ENCODE measurements around the gene C22orf39.

The C22orf39 gene

DNA sequence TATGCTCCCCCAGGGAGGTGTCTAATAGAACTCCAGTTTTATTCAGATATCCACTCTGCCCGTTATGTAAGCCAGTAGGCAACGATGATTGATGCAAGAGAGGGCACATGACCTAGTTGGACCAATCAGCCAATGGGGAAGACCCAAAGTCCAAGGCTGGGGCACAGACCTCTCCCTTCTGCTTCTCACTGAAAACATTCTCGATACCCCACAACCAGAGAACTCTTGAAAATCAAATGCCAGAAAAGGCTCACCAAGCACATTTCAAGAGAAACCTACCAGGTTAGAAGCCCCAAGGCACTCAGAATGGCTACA lies 23.4 kb downstream of the C22orf39 start:
- DNase-seq = no peak

DNA sequence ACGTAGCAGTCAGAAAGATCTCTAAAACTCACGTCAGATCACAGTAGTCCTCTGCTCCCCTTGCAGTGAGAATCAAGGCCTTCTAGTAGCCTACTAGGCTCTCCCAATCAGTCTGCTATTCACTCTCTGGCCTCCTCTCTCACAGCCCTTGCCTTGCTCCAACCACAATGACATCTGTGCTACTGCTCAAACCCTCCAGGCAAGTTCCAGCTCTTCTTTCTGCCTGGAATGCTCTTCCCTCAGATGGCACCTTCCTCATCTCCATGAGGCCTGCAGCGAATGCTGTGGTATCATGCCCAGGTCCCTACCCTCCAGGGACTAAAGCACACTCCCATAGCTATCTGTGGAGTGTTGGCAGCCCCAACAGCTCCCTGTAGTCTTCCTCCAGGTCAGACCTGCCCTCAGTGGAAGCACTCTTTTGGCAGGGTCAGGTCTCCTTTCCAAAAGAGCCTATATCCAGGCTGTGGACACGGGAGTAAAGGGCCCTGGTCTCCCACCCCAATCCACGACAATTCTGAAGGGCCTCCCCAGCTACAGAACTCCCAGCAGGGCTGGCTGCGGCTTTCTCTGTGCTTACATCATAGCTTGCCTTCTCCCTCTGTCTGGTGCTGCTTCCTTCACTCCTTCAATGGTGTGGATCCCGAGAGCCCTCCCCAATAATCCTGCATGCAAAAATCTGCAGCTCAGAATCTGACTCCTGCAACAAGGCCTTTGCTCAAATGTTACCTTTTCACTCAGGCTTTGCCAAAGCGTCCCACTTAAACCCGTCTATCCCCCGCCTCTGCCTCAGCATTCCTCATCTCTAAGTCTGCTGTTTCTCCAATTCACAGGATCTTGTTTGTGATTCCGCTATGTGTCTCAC lies 24.8 kb downstream of the C22orf39 start:
- DNase-seq = no peak

DNA sequence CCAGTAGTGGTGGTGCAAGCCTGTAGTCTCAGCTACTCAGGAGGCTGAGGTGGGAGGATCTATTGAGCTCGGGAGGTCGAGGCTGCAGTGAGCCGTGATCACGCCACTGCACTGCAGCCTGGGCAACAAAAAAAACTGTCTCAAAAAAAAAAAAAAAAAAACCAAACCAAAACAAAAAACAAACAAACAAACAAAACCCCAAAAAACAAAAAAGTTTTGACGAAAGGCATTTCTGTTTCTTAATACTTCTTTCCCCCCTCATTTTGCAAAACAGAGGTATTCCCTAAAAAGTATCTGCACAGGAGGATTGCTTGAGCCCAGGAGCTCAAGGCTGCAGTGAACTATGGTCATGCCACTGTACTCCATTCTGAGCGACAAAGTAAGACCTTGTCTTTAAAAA lies 27.2 kb downstream of the C22orf39 start:
- DNase-seq = no peak

DNA sequence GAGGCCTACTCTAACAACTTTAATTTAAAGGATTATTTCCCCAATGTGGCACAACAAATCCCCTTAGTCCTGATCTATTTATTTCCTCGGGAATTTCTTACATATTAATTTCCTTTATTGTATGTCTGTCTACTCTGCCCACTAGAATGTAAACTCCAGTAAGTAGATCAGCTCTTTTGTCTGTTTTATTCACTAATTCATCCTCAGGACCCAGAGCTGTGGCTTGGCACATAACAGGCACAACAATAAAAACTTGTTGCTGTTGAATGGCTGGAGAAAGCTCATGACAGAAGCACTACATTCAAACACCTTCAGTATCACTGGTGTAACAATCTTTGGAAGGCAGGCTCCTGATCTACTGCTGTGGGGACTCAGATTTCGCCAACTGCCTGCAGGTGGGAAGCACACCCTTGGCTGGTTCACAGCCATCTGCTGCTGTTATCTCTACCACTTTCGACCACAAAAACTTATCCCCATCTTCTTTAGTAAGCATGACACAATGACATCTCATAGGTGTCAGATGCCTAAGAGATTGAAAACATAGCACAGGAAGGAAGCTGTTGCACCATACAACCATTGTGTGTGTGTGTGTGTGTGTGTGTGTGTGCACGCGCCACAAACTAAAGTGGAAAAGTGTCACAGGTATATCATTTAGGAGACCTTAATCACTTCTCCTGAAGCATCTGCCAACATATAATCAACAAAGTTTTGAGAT lies 27.9 kb downstream of the C22orf39 start:
- DNase-seq = no peak

DNA sequence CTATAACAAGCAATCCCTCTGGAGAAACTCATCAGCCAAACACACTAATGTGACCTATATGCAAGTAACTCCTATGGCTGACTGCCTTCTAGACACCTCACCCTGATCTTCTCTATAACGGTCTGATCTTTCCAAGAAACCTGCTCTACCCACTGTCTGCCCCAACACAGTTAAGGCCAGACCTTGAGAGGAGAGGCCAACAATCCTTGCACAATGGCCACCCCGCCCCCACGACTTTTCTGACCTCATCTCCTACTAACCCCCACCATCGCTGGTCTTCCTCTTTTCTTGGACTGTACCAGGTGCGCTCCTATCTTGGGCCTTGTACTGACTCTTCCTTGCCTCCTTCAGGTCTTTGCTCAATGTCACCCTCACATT lies 28.4 kb downstream of the C22orf39 start:
- DNase-seq = no peak

GRCh38 chr22:19412923-19413322 lies 34.6 kb downstream of the C22orf39 start:
- DNase-seq = no peak

GRCh38 chr22:19412478-19412877 lies 35.0 kb downstream of the C22orf39 start:
- no peak for DNase-seq

GRCh38 chr22:19411690-19412045 lies 35.8 kb downstream of the C22orf39 start:
- no peak for DNase-seq

DNA sequence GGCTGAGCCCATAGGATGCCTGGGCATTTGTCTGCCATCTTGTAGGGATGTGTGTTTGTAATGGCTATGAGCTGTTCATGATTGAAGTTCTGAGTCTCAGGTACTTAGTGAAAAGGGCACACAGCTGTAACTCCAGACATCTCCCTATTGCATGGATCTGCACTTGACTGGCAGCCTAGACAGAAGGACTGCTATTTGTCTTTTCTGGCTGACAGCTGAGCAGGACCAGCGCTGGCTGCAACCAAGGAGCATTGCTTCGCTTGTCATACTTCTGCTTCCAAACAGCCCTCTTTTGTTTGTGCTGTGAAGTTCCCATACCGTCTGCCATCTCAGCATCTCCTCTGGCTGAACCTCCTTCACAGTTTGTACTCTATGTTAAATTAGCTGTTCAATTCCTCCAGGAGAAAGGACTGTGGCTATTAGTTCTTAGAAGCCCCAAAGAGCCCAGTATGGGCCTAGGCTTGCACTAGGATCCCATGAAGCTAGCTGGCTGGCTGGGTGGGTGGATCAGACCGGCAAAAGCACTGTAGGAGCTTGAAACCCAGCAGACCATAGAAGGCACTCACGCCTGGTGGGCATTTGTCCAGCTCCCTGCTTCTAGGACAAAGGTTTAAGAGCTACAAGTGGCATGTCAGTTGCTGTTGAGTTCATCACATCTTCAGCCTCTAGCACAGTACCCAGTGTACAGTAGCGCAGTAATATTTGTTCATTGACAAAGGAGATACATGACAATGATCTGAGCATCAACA lies 36.4 kb downstream of the C22orf39 start:
- no peak for DNase-seq

- no peak for DNase-seq
These were observed 39.6 kb downstream of the C22orf39 start for GRCh38 chr22:19407649-19408606.

DNA sequence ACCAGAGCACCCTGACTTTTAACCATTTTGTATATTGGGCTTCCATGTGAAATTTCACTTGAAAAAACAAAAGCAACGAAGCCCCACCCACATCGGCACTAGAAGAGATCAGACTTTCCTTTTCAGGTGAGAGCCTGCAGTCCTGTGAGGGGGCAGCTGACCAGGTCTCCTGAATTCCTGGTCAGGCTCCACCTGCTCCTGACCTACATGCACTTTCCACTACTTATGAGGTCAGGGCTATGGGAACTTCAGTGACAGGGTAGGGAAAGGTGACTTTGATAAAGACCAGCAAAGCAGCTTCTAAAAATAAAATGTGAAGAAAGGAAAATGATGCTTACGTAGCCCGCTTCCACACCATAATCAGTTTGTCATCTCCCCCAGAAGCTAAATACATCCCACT lies 40.7 kb downstream of the C22orf39 start:
- DNase-seq = no peak

- no peak for DNase-seq
These were observed 41.2 kb downstream of the C22orf39 start for GRCh38 chr22:19406281-19406811.

DNA sequence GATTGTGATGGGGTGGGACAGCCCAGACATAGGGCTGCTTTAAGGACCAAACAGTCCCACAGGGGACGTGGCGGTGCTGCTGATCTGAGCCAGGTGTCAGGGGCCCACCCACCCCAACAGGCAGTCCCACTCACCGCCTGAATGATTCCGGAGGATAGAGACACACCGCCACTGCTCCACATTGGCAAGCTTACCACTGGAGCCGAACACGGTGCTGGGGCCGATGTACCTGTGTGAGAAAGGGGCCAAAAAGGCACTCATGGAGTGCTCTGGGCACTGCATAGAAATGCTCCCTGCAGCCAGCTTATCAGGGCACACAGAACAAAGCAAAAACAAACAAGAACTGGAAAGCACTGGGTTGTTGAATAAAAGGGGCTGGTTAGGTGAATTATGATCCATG lies 41.9 kb downstream of the C22orf39 start:
- no peak for DNase-seq

DNA sequence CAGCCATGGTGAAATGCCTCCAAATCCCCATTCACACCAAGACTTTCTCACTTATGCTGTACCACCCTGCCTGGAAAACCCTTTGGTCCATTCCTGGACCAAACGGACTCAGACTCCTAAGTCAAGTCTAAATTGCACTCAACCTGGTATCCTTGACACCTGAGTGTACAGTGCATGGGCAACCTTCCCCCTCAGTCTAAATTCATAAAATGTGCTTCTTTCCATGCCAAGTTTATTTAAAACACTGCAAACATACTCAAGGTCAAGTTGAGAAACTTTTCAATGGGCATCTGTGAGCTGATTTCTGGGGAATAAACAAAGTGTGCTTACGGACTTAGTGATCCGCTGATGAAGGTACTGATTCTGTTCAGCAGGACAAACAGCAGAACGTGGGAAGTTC lies 42.4 kb downstream of the C22orf39 start:
- DNase-seq = no peak

- no peak for DNase-seq
These were observed 42.8 kb downstream of the C22orf39 start for GRCh38 chr22:19404676-19405075.

DNA sequence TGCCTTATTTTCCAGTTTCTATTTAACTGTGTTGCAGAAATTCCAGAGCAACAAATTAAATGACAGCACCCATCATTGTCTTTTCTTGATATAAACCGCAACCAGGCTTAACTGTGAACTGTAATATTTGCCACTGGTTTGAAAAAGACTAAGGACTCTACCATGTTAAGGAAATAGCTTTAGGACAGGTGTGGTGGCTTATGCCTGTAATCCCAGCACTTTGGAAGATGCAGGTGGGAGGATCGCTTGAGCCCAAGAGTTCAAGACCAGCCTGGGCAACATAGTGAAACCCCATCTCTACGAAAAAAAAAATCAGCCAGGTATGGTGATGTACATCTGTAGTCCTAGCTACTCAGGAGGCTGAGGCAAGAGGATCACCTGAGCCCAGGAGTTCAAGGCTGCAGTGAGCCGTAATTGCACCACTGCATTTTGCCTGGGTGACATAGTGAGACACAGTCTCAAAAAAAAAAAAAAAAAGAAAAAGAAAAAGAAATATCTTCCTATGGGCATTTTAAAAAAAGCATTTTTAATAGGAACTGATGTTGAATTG lies 44.8 kb downstream of the C22orf39 start:
- DNase-seq = no peak

- DNase-seq = no peak
These were observed 46.0 kb downstream of the C22orf39 start for GRCh38 chr22:19401483-19401882.

- no peak for DNase-seq
These were observed 46.6 kb downstream of the C22orf39 start for GRCh38 chr22:19400881-19401280.

- no peak for DNase-seq
These were observed 48.9 kb downstream of the C22orf39 start for GRCh38 chr22:19398652-19399051.

DNA sequence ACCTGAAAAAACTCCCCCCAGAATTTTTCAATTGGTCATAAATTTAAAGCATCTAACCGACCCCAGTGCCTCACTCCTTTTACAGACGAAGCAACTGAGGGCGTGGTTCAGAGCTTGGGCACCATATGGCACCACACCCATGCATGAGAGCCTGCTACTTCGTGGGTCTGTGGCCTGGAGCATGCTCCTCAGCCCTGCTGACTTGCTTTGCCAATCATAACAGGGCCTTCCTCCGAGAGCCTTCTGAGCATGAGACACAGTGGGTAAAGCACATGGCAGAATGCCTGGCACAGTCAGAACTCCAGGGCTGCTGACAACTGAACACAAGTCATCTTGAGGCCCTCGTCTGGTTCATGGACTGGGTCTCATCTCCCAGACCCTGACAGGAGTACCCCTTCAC lies 49.3 kb downstream of the C22orf39 start:
- peak; percentile 75 for DNase-seq

- DNase-seq = no peak
These were observed 49.8 kb downstream of the C22orf39 start for GRCh38 chr22:19397734-19398104.
